ENCODE data around the gene TRAM2. TPM values are rescaled to one million over a fixed set of nuclear protein-coding genes. Genes with fewer than 3 reads are reported as not detected.
A peak's percentile ranks its signal among the peaks of the same experiment; 100 is the strongest.

Gene TRAM2
- total RNA-seq, 2 donors from 2014 or later, result 40.0 to 41.8 TPM

GRCh38 chr6:52560462-52560861 lies 16.4 kb downstream of the TRAM2 start:
- no peaks in the 10 kb centered on the region for H3K36me3 ChIP-seq
- no peaks in the 10 kb centered on the region for H3K9me3 ChIP-seq
- ATAC-seq (ENCODE audit: insufficient number of reproducible peaks, low FRiP score, low read depth) (no peak), DNase-seq (ENCODE audit: low spot score) (no peak)
- peaks cover 35 to 93% of the 10 kb centered on the region in 2 donors for H3K4me1 ChIP-seq (ENCODE audit: control insufficient read depth in 1 of 2, low read depth in 2 of 2)
- no peaks in the 10 kb centered on the region for H3K27me3 ChIP-seq (replicated peaks; ENCODE audit: insufficient read depth)
- no peak overlapping the region for H3K4me3 ChIP-seq
- no peak for TF ChIP-seq CTCF (IDR thresholded peaks at IDR 0.05)
- no peak overlapping the region for H3K27ac ChIP-seq

- peak; percentile 8 for ATAC-seq (ENCODE audit: insufficient number of reproducible peaks, low FRiP score, low read depth)
These were observed 18.4 kb downstream of the TRAM2 start for GRCh38 chr6:52558266-52559000.

GRCh38 chr6:52557389-52558265 lies 19.2 kb downstream of the TRAM2 start:
- Histone ChIP-seq H3K9me3 (no peaks in the 10 kb centered on the region), H3K27ac (peak overlapping the region; percentile 44 to 65), H3K4me3 (peak overlapping the region; percentile 32), H3K36me3 (no peaks in the 10 kb centered on the region), H3K27me3 (replicated peaks; ENCODE audit: insufficient read depth) (no peaks in the 10 kb centered on the region), H3K4me1 (ENCODE audit: control insufficient read depth in 1 of 2, low read depth in 2 of 2) (peaks cover 40 to 91% of the 10 kb centered on the region in 2 donors)
- DNase-seq (ENCODE audit: low spot score) (no peak), ATAC-seq (ENCODE audit: insufficient number of reproducible peaks, low FRiP score, low read depth) (no peak)
- TF ChIP-seq CTCF (IDR thresholded peaks at IDR 0.05), result no peak

More at GRCh38 chr6:52558266-52559000, 18.4 kb downstream of the TRAM2 start:
- no peaks in the 10 kb centered on the region for H3K36me3 ChIP-seq
- TF ChIP-seq CTCF (IDR thresholded peaks at IDR 0.05), result no peak
- no peaks in the 10 kb centered on the region for H3K27me3 ChIP-seq (replicated peaks; ENCODE audit: insufficient read depth)
- no peaks in the 10 kb centered on the region for H3K9me3 ChIP-seq
- H3K4me3 ChIP-seq, result peak overlapping the region; percentile 32
- DNase-seq (ENCODE audit: low spot score), result no peak
- H3K4me1 ChIP-seq (ENCODE audit: control insufficient read depth in 1 of 2, low read depth in 2 of 2), result peaks cover 35 to 91% of the 10 kb centered on the region in 2 donors
- H3K27ac ChIP-seq, result peak overlapping the region; percentile 44 to 65

- TF ChIP-seq CTCF (IDR thresholded peaks at IDR 0.05), result no peak
- H3K4me1 ChIP-seq (ENCODE audit: control insufficient read depth in 1 of 2, low read depth in 2 of 2), result peaks cover 56 to 93% of the 10 kb centered on the region in 2 donors
- no peaks in the 10 kb centered on the region for H3K27me3 ChIP-seq (replicated peaks; ENCODE audit: insufficient read depth)
- DNase-seq (ENCODE audit: low spot score) (no peak), ATAC-seq (ENCODE audit: insufficient number of reproducible peaks, low FRiP score, low read depth) (no peak)
- peak overlapping the region; percentile 16 to 42 for H3K27ac ChIP-seq
- no peaks in the 10 kb centered on the region for H3K9me3 ChIP-seq
- peak overlapping the region; percentile 25 for H3K4me3 ChIP-seq
- H3K36me3 ChIP-seq, result no peaks in the 10 kb centered on the region
These were observed 21.2 kb downstream of the TRAM2 start for GRCh38 chr6:52555518-52556233.
